SH-SY5Y (cell line): Measurements from ENCODE around the gene LEO1.

Experiments
- GATA2 ChIP-seq: IDR thresholded peaks from 2 replicates; pipeline ENCODE4 v1.6.1; 2011; ENCODE audit warnings: mild to moderate bottlenecking, low read depth, low read length
- GATA3 ChIP-seq: IDR thresholded peaks from 2 replicates; pipeline ENCODE4 v1.6.1; 2011; ENCODE audit warnings: low read depth, mild to moderate bottlenecking, low read length, moderate library complexity

DNA sequence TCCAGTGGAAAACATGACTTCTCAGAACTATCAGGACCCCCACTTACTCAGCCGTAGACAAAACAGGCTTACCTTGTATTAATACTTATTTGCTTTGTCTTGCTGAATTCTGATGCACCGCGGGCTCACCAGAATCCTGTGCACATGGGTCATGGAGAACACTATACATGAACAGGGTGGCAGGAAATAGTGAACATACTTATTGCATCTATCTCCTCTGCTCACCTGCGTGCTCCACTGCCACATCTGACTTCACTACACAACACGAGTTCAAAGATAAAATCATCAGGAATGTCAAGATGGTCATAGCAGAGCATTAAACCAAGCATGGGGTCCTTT lies 36.8 kb upstream of the LEO1 start:
- no peak for TF ChIP-seq GATA2
- TF ChIP-seq GATA3: no peak
